Chondrocyte (in vitro differentiated cells): ENCODE data around the gene ACP1. TPM values are rescaled to one million over a fixed set of nuclear protein-coding genes. Genes with fewer than 3 reads are reported as not detected.
A peak's percentile ranks its signal among the peaks of the same experiment; 100 is the strongest.
"Not testable (repeated sequence)": the region's sequence is repeated elsewhere in the genome, so short reads cannot be mapped to it uniquely, and the experiment has no call there.

Source experiments
- DNase-seq: peaks from one replicate; pipeline ENCODE4 v3.0.0; 2021; ENCODE audit warnings: mixed read lengths, low spot score
- H3K27ac Mint-ChIP-seq: one replicate; pipeline ENCODE4 v1.8.0; 2021; ENCODE audit warnings: mild to moderate bottlenecking, moderate library complexity, mixed read lengths; ENCODE audit not compliant: unreplicated experiment
- H3K27me3 Mint-ChIP-seq: 2 replicates; pipeline ENCODE4 v1.8.0; 2021; ENCODE audit warnings: low read depth, mixed read lengths
- H3K36me3 Mint-ChIP-seq: 2 replicates; pipeline ENCODE4 v1.8.0; 2021; ENCODE audit warnings: low read depth, mixed read lengths
- H3K4me1 Mint-ChIP-seq: 2 replicates; pipeline ENCODE4 v1.8.0; 2021; ENCODE audit warnings: low read depth, mild to moderate bottlenecking, mixed read lengths
- H3K4me3 Mint-ChIP-seq: one replicate; pipeline ENCODE4 v1.8.0; 2021; ENCODE audit warnings: mild to moderate bottlenecking, moderate library complexity, mixed read lengths; ENCODE audit not compliant: unreplicated experiment
- H3K9me3 Mint-ChIP-seq: 2 replicates; pipeline ENCODE4 v1.8.0; 2021; ENCODE audit warnings: low read depth, mixed read lengths
- CTCF ChIP-seq: fragments of 200-600 bp; sonication (generic); IDR thresholded peaks from 2 replicates; pipeline ENCODE4 v1.5.0; 2021; ENCODE audit warnings: antibody characterized with exemption, mild to moderate bottlenecking, moderate library complexity
- total RNA-seq: library from RNA; stranded (reverse); gene quantifications from 3 replicates; pipeline ENCODE4 v1.2.1, GENCODE V29; 2021

Gene ACP1
- total RNA-seq, 1 donor from 2014 or later, result 79.6 TPM

GRCh38 chr2:310994-311393, 46.2 kb downstream of the ACP1 start:
- no peak for DNase-seq
- no peak overlapping the region for H3K4me3 Mint-ChIP-seq
- H3K36me3 Mint-ChIP-seq, result no peaks in the 10 kb centered on the region
- H3K4me1 Mint-ChIP-seq, result peaks cover 7% of the 10 kb centered on the region
- no peak overlapping the region for H3K27ac Mint-ChIP-seq
- H3K9me3 Mint-ChIP-seq, result no peaks in the 10 kb centered on the region
- H3K27me3 Mint-ChIP-seq, result no peaks in the 10 kb centered on the region
- no peak for TF ChIP-seq CTCF

GRCh38 chr2:313991-314390, 49.2 kb downstream of the ACP1 start:
- no peak for TF ChIP-seq CTCF
- H3K27ac Mint-ChIP-seq, result no peak overlapping the region
- no peaks in the 10 kb centered on the region for H3K9me3 Mint-ChIP-seq
- H3K4me3 Mint-ChIP-seq, result no peak overlapping the region
- peaks cover 2% of the 10 kb centered on the region for H3K36me3 Mint-ChIP-seq
- no peak for DNase-seq
- no peaks in the 10 kb centered on the region for H3K27me3 Mint-ChIP-seq
- H3K4me1 Mint-ChIP-seq, result peaks cover 33% of the 10 kb centered on the region

- no peaks in the 10 kb centered on the region for H3K9me3 Mint-ChIP-seq
Measured at GRCh38 chr2:314561-315336, 50.0 kb downstream of the ACP1 start.

GRCh38 chr2:315925-316324, 51.2 kb downstream of the ACP1 start:
- not testable (repeated sequence) for H3K4me3 Mint-ChIP-seq, H3K36me3 Mint-ChIP-seq, H3K27me3 Mint-ChIP-seq, H3K9me3 Mint-ChIP-seq, DNase-seq
- Mint-ChIP-seq H3K27ac (peak overlapping the region; percentile 50), H3K4me1 (peaks cover 31% of the 10 kb centered on the region)

More at GRCh38 chr2:314561-315336, 50.0 kb downstream of the ACP1 start:
- Mint-ChIP-seq H3K27ac (no peak overlapping the region), H3K4me1 (peaks cover 31% of the 10 kb centered on the region), H3K36me3 (peaks cover 2% of the 10 kb centered on the region), H3K4me3 (no peak overlapping the region), H3K27me3 (no peaks in the 10 kb centered on the region)
- TF ChIP-seq CTCF, result no peak
- no peak for DNase-seq

- no peak for DNase-seq
- Mint-ChIP-seq H3K27ac (peak overlapping the region; percentile 99), H3K27me3 (no peaks in the 10 kb centered on the region), H3K4me1 (peaks cover 31% of the 10 kb centered on the region), H3K4me3 (no peak overlapping the region), H3K9me3 (no peaks in the 10 kb centered on the region), H3K36me3 (peaks cover 2% of the 10 kb centered on the region)
- no peak for TF ChIP-seq CTCF
Measured at GRCh38 chr2:316381-316780, 51.6 kb downstream of the ACP1 start.
